Hepatocyte (in vitro differentiated cells): ENCODE results near the gene NDUFAF7.

Experiments used
- CTCF ChIP-seq: fragments of 200-600 bp; sonication (generic); IDR thresholded peaks from 2 replicates; pipeline ENCODE4 v1.5.1; 2016; ENCODE audit warnings: antibody characterized with exemption, mild to moderate bottlenecking; ENCODE audit not compliant: poor library complexity
- EZH2 ChIP-seq: fragments of 200-600 bp; sonication (generic); IDR thresholded peaks from 2 replicates; pipeline ENCODE4 v1.6.1; 2016; ENCODE audit warnings: antibody characterized with exemption, mild to moderate bottlenecking, borderline replicate concordance
- EZH2phosphoT487 ChIP-seq: fragments of 200-600 bp; sonication (generic); IDR thresholded peaks from one replicate; pipeline ENCODE4 v1.6.1; 2018; ENCODE audit warnings: antibody characterized with exemption, mild to moderate bottlenecking, low read depth, moderate library complexity; ENCODE audit not compliant: unreplicated experiment, severe bottlenecking

- no peak for TF ChIP-seq CTCF
- no peak for TF ChIP-seq EZH2
- no peak for TF ChIP-seq EZH2phosphoT487
Measured at GRCh38 chr2:37226863-37227262, 4.6 kb upstream of the NDUFAF7 start.
